Upper lobe of right lung (tissue), 1 donor: Measurements from ENCODE around the gene CYSTM1. TPM values are rescaled to one million over a fixed set of nuclear protein-coding genes. Genes with fewer than 3 reads are reported as not detected.
A peak's percentile ranks its signal among the peaks of the same experiment; 100 is the strongest.

Source experiments
- ATAC-seq: fragments of 200-7000 bp; cut with Tn5 transposase; one replicate; pipeline ENCODE4 v1.9.1; 2020; ENCODE audit warnings: mild to moderate bottlenecking, moderate library complexity
- DNase-seq: peaks from one replicate; pipeline ENCODE4 v3.0.0-alpha.2; 2020
- H3K27ac ChIP-seq: fragments of 200-600 bp; one replicate; pipeline ENCODE4 v1.8.0; 2022
- H3K27me3 ChIP-seq: fragments of 200-600 bp; one replicate; pipeline ENCODE4 v1.8.0; 2022; ENCODE audit warnings: mild to moderate bottlenecking
- H3K36me3 ChIP-seq: fragments of 200-600 bp; one replicate; pipeline ENCODE4 v1.8.0; 2022
- H3K4me1 ChIP-seq: fragments of 200-600 bp; one replicate; pipeline ENCODE4 v1.8.0; 2022
- H3K4me3 ChIP-seq: fragments of 200-600 bp; one replicate; pipeline ENCODE4 v1.8.0; 2022; ENCODE audit warnings: mild to moderate bottlenecking
- H3K9me3 ChIP-seq: fragments of 200-600 bp; one replicate; pipeline ENCODE4 v1.8.0; 2022
- CTCF ChIP-seq: fragments of 200-600 bp; IDR thresholded peaks from one replicate; pipeline ENCODE4 v1.8.0; 2022; ENCODE audit warnings: antibody characterized with exemption
- intact Hi-C: fragments of 100-400 bp; cut with DNase I; formaldehyde crosslinking; loops from one replicate; pipeline ENCODE4 v1.11.0; 2022
- total RNA-seq: library from RNA; stranded (reverse); fragmentation: NEBNext Ultra II Directional; extraction: Animal tissue kit (Norgen Biotek cat#: 25700); gene quantifications from one replicate; pipeline ENCODE4 v1.2.1, GENCODE V29; 2021
- donor health status: DM: no; HTN: yes; CAD: no; lungs with severe emphysema.

The CYSTM1 gene
- total RNA-seq, 1 donor from 2014 or later = 85.1 TPM

- H3K27me3 ChIP-seq = no peaks in the 10 kb centered on the region
- H3K4me1 ChIP-seq = peaks cover 19% of the 10 kb centered on the region
- ATAC-seq = peak; percentile 61
- no peaks in the 10 kb centered on the region for H3K9me3 ChIP-seq
- H3K27ac ChIP-seq = peak overlapping the region; percentile 19
- DNase-seq = no peak
- no peak for TF ChIP-seq CTCF
- no peaks in the 10 kb centered on the region for H3K36me3 ChIP-seq
- intact Hi-C loops = no loop called here
- H3K4me3 ChIP-seq = no peak overlapping the region
Measured at GRCh38 chr5:140140435-140140834, 34.6 kb upstream of the CYSTM1 start.

- H3K27ac ChIP-seq = no peak overlapping the region
- ATAC-seq = peak; percentile 51
Measured at GRCh38 chr5:140141241-140141640, 33.7 kb upstream of the CYSTM1 start.

GRCh38 chr5:140142246-140142645 is 32.7 kb upstream of the CYSTM1 start:
- H3K27me3 ChIP-seq = no peaks in the 10 kb centered on the region
- TF ChIP-seq CTCF = no peak
- H3K27ac ChIP-seq = no peak overlapping the region
- H3K36me3 ChIP-seq = no peaks in the 10 kb centered on the region
- intact Hi-C loops = no loop called here
- H3K9me3 ChIP-seq = no peaks in the 10 kb centered on the region
- no peak overlapping the region for H3K4me3 ChIP-seq
- ATAC-seq (no peak), DNase-seq (no peak)
- peaks cover 31% of the 10 kb centered on the region for H3K4me1 ChIP-seq

More at GRCh38 chr5:140141241-140141640, 33.7 kb upstream of the CYSTM1 start:
- no peaks in the 10 kb centered on the region for H3K9me3 ChIP-seq
- no peaks in the 10 kb centered on the region for H3K36me3 ChIP-seq
- H3K4me1 ChIP-seq = peaks cover 27% of the 10 kb centered on the region
- no peak for DNase-seq
- no peaks in the 10 kb centered on the region for H3K27me3 ChIP-seq
- no peak for TF ChIP-seq CTCF
- intact Hi-C loops = no loop called here
- H3K4me3 ChIP-seq = no peak overlapping the region

GRCh38 chr5:140142856-140143255 is 32.1 kb upstream of the CYSTM1 start:
- no peak overlapping the region for H3K27ac ChIP-seq
- intact Hi-C loops = no loop called here

GRCh38 chr5:140143521-140144258 is 31.3 kb upstream of the CYSTM1 start:
- intact Hi-C loops = no loop called here
- H3K9me3 ChIP-seq = no peaks in the 10 kb centered on the region
- H3K36me3 ChIP-seq = no peaks in the 10 kb centered on the region
- no peak for TF ChIP-seq CTCF
- ATAC-seq = no peak
- peaks cover 31% of the 10 kb centered on the region for H3K4me1 ChIP-seq
- H3K4me3 ChIP-seq = no peak overlapping the region
- DNase-seq = no peak
- no peaks in the 10 kb centered on the region for H3K27me3 ChIP-seq
- H3K27ac ChIP-seq = no peak overlapping the region

More at GRCh38 chr5:140142856-140143255, 32.1 kb upstream of the CYSTM1 start:
- no peak overlapping the region for H3K4me3 ChIP-seq
- DNase-seq (no peak), ATAC-seq (no peak)
- H3K4me1 ChIP-seq = peaks cover 31% of the 10 kb centered on the region
- no peaks in the 10 kb centered on the region for H3K36me3 ChIP-seq
- no peak for TF ChIP-seq CTCF
- no peaks in the 10 kb centered on the region for H3K27me3 ChIP-seq
- H3K9me3 ChIP-seq = no peaks in the 10 kb centered on the region

GRCh38 chr5:140145256-140145655 is 29.7 kb upstream of the CYSTM1 start:
- intact Hi-C loops = no loop called here

More at GRCh38 chr5:140145256-140145655, 29.7 kb upstream of the CYSTM1 start:
- DNase-seq (no peak), ATAC-seq (no peak)
- Histone ChIP-seq H3K4me3 (peak overlapping the region; percentile 44), H3K4me1 (peaks cover 31% of the 10 kb centered on the region), H3K36me3 (no peaks in the 10 kb centered on the region), H3K9me3 (no peaks in the 10 kb centered on the region), H3K27ac (no peak overlapping the region), H3K27me3 (no peaks in the 10 kb centered on the region)
- no peak for TF ChIP-seq CTCF
